Panc1 (cell line): Measurements from ENCODE around the gene RAD21L1. TPM values are rescaled to one million over a fixed set of nuclear protein-coding genes. Genes with fewer than 3 reads are reported as not detected.
A peak's percentile ranks its signal among the peaks of the same experiment; 100 is the strongest.

ENCODE experiments used
- ATAC-seq: fragments of 200-7000 bp; cut with Tn5 transposase; 2 replicates; pipeline ENCODE4 v1.9.1; 2020; ENCODE audit warnings: mild to moderate bottlenecking, moderate library complexity
- BruUV-seq: library from RNA; stranded (reverse); fragments of 400-500 nt; replicated peaks from 2 replicates; lab custom pipeline; 2021; lab: Mats Ljungman, UMichigan
- CTCF ChIA-PET: fragments of 300-600 bp; sonication (Branson Sonifier 250); formaldehyde crosslinking; loops from one replicate; lab custom pipeline; 2022; ENCODE audit warnings: antibody characterized with exemption; lab: Charles Lee
- POLR2A ChIA-PET: fragments of 300-600 bp; sonication (Branson Sonifier 250); formaldehyde crosslinking; loops from one replicate; lab custom pipeline; 2022; ENCODE audit warnings: antibody characterized with exemption; lab: Charles Lee
- DNase-seq: peaks from one replicate; pipeline ENCODE4 v3.0.0-alpha.2; 2010; ENCODE audit warnings: low read depth, low spot score
- H3K27ac ChIP-seq: 2 replicates; pipeline ENCODE4 v1.5.1; 2011; ENCODE audit warnings: mild to moderate bottlenecking, low read length, inconsistent platforms
- H3K27me3 ChIP-seq: fragments of 200-500 bp; sonication (Bioruptor generic); 2 replicates; pipeline ENCODE4 v1.6.0; 2014; ENCODE audit warnings: low read length, inconsistent platforms; ENCODE audit not compliant: control insufficient read depth, insufficient read depth
- H3K36me3 ChIP-seq: fragments of 200-500 bp; sonication (Bioruptor generic); 2 replicates; pipeline ENCODE4 v1.5.1; 2014; ENCODE audit warnings: inconsistent platforms, mild to moderate bottlenecking, low read length, moderate library complexity; ENCODE audit not compliant: control insufficient read depth, insufficient read depth
- H3K4me1 ChIP-seq: 2 replicates; pipeline ENCODE4 v1.5.1; 2011; ENCODE audit warnings: inconsistent platforms, mild to moderate bottlenecking, low read length, moderate library complexity; ENCODE audit not compliant: control insufficient read depth, insufficient read depth
- H3K4me3 ChIP-seq, 2 experiments: 2 replicates each; pipeline ENCODE4 v1.5.1; 2011 to 2012; ENCODE audit warnings: low read depth in 2 of 2, low read length in 2 of 2, mild to moderate bottlenecking in 2 of 2, inconsistent platforms in 1 of 2, moderate library complexity in 1 of 2
- H3K9me3 ChIP-seq: fragments of 200-500 bp; sonication (Bioruptor generic); 2 replicates; pipeline ENCODE4 v1.5.1; 2014; ENCODE audit warnings: low read depth, mild to moderate bottlenecking, inconsistent platforms, low read length, moderate library complexity; ENCODE audit not compliant: control insufficient read depth, insufficient read depth
- CTCF ChIP-seq: fragments of 450-650 bp; IDR thresholded peaks from 2 replicates; pipeline ENCODE4 v1.5.1; 2017; ENCODE audit warnings: mild to moderate bottlenecking
- POLR2AphosphoS5 ChIP-seq: IDR thresholded peaks from 2 replicates; pipeline ENCODE4 v1.6.1; 2012; ENCODE audit warnings: mild to moderate bottlenecking, low read depth, low read length, moderate library complexity
- REST ChIP-seq, 2 experiments: IDR thresholded peaks; 2 replicates each; pipeline ENCODE4 v1.6.1; 2011 to 2012; ENCODE audit warnings: low read depth in 2 of 2, control low read depth in 1 of 2, low read length in 1 of 2, mild to moderate bottlenecking in 1 of 2, moderate library complexity in 1 of 2; ENCODE audit not compliant: insufficient read depth in 1 of 2
- SIN3A ChIP-seq: IDR thresholded peaks from 2 replicates; pipeline ENCODE4 v1.6.1; 2012; ENCODE audit warnings: low read depth, mild to moderate bottlenecking, low read length, moderate library complexity, borderline replicate concordance; ENCODE audit not compliant: insufficient read depth
- TCF7L2 ChIP-seq: IDR thresholded peaks from 2 replicates; pipeline ENCODE4 v1.6.1; 2011; ENCODE audit warnings: mild to moderate bottlenecking, low read depth, low read length, inconsistent platforms
- in situ Hi-C: cut with HindIII; loops from 2 replicates; pipeline ENCODE4 v1.10.0; 2016; ENCODE audit warnings: low sequenced_read_pairs, low pct_unique_long_range_greater_than_20kb
- intact Hi-C: fragments of 100-400 bp; cut with micrococcal nuclease; formaldehyde crosslinking; loops from one replicate; pipeline ENCODE4 v1.10.0; 2022; ENCODE audit not compliant: unreplicated experiment
- total RNA-seq: library from RNA; stranded (reverse); gene quantifications from one replicate; pipeline ENCODE4 v1.2.1, GENCODE V29; 2021; ENCODE audit not compliant: unreplicated experiment

RAD21L1 gene
- total RNA-seq, 1 experiment from 2014 or later, result 1.0 TPM

GRCh38 chr20:1225263-1225782 lies 521 bp upstream of the RAD21L1 start:
- Histone ChIP-seq H3K27ac (no peak overlapping the region), H3K4me3 (peak overlapping the region; percentile 49 to 60), H3K4me1 (peaks cover 6% of the 10 kb centered on the region; the same call in 1 of the 2 replicates), H3K36me3 (no peaks in the 10 kb centered on the region), H3K27me3 (peaks cover 3% of the 10 kb centered on the region; the same call in 1 of the 2 replicates), H3K9me3 (no peaks in the 10 kb centered on the region)
- in situ Hi-C loops, result no loop called here
- no TSS peak for BruUV-seq
- ATAC-seq (peak; percentile 88), DNase-seq (no peak)
- TF ChIP-seq TCF7L2 (no peak), CTCF (no peak), SIN3A (no peak), POLR2AphosphoS5 (no peak), REST (IDR thresholded peaks at IDR 0.05; ENCODE audit: insufficient read depth in 1 of 2, low read depth in 2 of 2, low read length in 1 of 2) (no peak)
- ChIA-PET CTCF (interaction anchor here (0.5 kb wide), 1 partner anchor 211 kb away, joined by 10 read pairs; no protein-coding TSS in a partner anchor), POLR2A (no interaction called here)
- intact Hi-C loops, result no loop called here

GRCh38 chr20:1229541-1229940 lies 3.7 kb downstream of the RAD21L1 start:
- ChIA-PET CTCF (interaction anchor here (0.6 kb wide), 2 partner anchors 127 to 272 kb away, joined by 3 to 4 read pairs; no protein-coding TSS in a partner anchor), POLR2A (interaction anchor here (0.6 kb wide), 1 partner anchor 93 kb away, joined by 3 read pairs; no protein-coding TSS in a partner anchor)
- Histone ChIP-seq H3K9me3 (no peaks in the 10 kb centered on the region), H3K27ac (no peak overlapping the region), H3K4me1 (peaks cover 9% of the 10 kb centered on the region; the same call in 1 of the 2 replicates), H3K36me3 (no peaks in the 10 kb centered on the region; the same call in 1 of the 2 replicates), H3K27me3 (peaks cover 3% of the 10 kb centered on the region; the same call in 1 of the 2 replicates), H3K4me3 (no peak overlapping the region)
- in situ Hi-C loops (no loop called here), intact Hi-C loops (no loop called here)
- no peak for TF ChIP-seq TCF7L2
- no peak for TF ChIP-seq CTCF
- no peak for TF ChIP-seq SIN3A
- no peak for TF ChIP-seq REST (IDR thresholded peaks at IDR 0.05; ENCODE audit: insufficient read depth in 1 of 2, low read depth in 2 of 2, low read length in 1 of 2)
- TF ChIP-seq POLR2AphosphoS5, result no peak
- DNase-seq (no peak), ATAC-seq (no peak)
- no TSS peak for BruUV-seq
